GM21529 (cell line): Measurements from ENCODE around the gene TACC3.

Experiments
- ATAC-seq: cut with Tn5 transposase; IDR thresholded peaks from one replicate; pipeline ENCODE4 v1.9.1; 2021; ENCODE audit not compliant: unreplicated experiment

The TACC3 gene

DNA sequence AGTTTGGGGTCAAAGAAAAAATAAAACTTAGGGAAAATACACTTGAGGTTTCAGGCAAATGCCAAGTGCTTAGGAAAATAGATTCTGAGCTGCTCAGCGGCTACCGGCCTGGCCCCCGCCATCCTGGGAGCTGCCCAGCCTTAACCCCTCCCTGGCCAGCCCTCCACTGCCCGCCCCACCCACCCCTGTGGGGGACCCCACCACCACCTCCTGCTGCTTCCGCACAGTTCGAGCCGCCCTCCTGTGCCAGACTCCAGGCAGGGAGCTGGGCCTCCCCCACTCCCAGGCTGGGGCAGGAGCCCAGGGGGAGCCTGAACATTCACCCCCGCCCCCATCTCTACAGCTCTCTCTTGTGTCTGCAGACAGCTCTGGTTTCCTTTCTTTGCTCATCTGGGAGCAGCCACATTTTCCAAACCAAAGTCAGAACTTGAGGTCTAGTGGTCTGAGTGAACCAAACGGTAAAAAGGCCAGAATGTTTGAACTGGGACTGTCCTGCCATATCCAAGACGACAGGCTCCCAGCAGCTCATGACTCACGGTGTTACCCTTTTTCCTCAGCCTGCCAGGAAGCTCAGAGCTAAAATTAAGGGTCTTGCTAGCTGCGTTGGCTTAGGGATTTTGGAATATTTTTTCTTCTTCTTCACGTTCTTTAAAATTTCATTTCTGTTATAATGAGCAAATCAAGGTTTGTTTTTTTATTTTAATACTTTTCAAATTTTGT, 67.1 kb downstream of the TACC3 start:
- no peak for ATAC-seq

- no peak for ATAC-seq
Measured at GRCh38 chr4:1789552-1789951, 68.2 kb downstream of the TACC3 start.

DNA sequence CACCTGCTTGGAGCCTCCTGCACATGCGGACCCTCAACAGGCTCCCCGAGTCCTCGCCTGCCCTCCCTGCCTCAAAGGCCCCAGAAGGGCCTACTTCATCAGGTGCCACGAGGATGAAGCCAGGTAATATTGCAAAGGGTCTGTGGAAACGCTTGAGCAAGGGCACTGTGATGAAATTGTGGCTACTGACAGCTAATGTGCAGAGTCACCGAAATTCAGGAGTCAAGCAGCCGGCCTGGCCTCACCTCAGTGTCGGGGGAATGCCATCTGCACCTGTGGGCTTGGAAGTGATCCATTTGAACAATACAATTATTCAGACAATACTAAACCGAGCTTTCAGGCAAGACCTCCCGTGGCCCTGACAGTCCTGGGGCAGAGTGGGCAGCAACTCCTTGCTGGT, 68.7 kb downstream of the TACC3 start:
- no peak for ATAC-seq

GRCh38 chr4:1792158-1792831, 71.0 kb downstream of the TACC3 start:
- no peak for ATAC-seq

DNA sequence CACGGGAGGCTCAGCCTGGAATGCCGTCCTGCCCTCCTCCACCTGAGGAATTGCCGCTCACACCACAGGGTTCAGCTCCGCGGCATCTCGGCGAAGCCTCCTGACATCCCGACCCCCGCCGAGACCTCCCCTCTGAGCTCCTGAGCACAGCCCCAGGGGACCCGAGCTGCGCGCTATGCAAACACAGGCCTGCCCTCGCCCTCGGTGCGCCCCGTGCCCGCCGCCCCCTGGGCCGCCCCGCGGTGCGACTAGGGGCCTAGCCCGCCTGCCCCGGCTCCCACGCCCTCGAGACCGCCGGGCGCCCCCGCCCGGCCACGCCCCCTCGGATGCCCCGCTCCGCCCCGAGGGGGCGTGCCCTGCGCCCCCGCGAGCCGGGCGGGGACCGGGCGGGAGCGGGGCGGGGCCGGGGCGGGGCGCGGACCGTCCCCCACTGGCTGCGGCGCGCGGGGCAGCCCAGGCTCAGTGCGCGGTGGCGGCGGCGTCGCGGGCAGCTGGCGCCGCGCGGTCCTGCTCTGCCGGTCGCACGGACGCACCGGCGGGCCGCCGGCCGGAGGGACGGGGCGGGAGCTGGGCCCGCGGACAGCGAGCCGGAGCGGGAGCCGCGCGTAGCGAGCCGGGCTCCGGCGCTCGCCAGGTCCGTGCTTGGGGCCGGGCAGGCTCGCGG, 71.6 kb downstream of the TACC3 start, which contains the start of gene FGFR3:
TSS of gene FGFR3 (plus strand) at position 462 of the 664 bp plus-strand sequence. CDS start 642 bp downstream, outside the sequence.
- peak; percentile 41 for ATAC-seq

- ATAC-seq: peak; percentile 19
Measured at GRCh38 chr4:1793496-1793840, 72.1 kb downstream of the TACC3 start.

DNA sequence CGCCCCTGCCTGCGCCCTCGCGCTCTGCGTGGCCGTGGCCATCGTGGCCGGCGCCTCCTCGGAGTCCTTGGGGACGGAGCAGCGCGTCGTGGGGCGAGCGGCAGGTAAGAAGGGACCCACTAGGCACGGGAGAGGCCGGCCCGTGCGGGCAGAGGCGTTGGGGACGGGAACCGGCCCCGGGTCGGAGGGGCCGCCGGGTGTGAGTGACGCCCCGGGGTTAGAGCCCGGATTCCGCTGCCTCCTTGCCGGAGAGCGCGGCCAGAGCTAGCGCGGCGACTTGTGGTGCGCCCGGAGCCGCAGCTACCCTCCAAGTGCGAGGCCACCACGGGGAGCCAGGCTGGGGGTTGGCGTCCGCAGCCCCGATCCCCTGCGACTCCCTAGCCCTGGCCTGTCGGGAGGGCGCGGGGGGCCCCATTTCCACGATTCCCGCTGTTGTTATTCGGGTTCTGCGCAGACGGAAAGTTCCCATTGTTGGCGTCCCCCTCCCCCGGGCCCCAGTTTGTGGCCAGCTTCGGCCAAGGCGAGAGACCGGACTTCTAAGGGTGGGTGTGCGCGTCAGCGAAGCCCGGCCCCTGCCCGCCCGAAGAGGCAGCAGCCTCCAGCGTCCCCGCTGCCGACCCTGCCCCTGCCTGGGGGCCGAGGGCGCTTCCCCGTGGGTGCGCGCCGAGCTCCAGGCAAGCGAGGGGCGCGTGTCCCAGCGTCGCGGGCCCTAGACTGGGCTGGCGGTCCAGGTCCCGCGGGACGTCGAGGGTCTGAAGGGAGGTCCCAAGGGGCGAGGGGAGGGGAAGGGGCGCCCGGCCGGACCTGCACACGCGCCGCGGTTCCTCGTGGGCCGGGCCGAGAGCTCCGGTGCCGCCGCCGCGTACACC, 72.9 kb downstream of the TACC3 start:
- no peak for ATAC-seq
